IMR-90 (cell line): ENCODE results near the gene GPC5. TPM values are rescaled to one million over a fixed set of nuclear protein-coding genes. Genes with fewer than 3 reads are reported as not detected.

ENCODE experiments used
- ATAC-seq: fragments of 200-7000 bp; cut with Tn5 transposase; 2 replicates; pipeline ENCODE4 v1.9.1; 2020; ENCODE audit warnings: low read depth, mild to moderate bottlenecking, moderate library complexity
- BruUV-seq: library from RNA; stranded (reverse); fragments of 400-500 nt; replicated peaks from 2 replicates; lab custom pipeline; 2021; lab: Mats Ljungman, UMichigan
- CTCF ChIA-PET: fragments of 300-600 bp; formaldehyde crosslinking; extraction: SDS; loops from one replicate; lab custom pipeline; 2021; ENCODE audit warnings: antibody characterized with exemption; lab: Yijun Ruan, JAX
- POLR2A ChIA-PET: fragments of 300-600 bp; sonication (Branson Sonifier 250); formaldehyde crosslinking; loops from one replicate; lab custom pipeline; 2022; ENCODE audit warnings: antibody characterized with exemption; ENCODE audit not compliant: unreplicated experiment; lab: Charles Lee
- DNase-seq: peaks from one replicate; pipeline ENCODE4 v3.0.0; 2013
- H2AFZ ChIP-seq: replicated peaks from 2 replicates; pipeline ENCODE3; 2013; ENCODE audit warnings: low read length, mild to moderate bottlenecking; ENCODE audit not compliant: poor library complexity
- H2AK5ac ChIP-seq: 2 replicates; pipeline ENCODE4 v1.6.1; 2013; ENCODE audit warnings: low read depth, low read length, inconsistent platforms
- H2AK9ac ChIP-seq: replicated peaks from 2 replicates; pipeline ENCODE3; 2013; ENCODE audit warnings: mild to moderate bottlenecking, low read depth, low read length, moderate library complexity; ENCODE audit not compliant: poor library complexity
- H2BK120ac ChIP-seq: 2 replicates; pipeline ENCODE4 v1.6.1; 2013; ENCODE audit warnings: low read depth, low read length, inconsistent platforms
- H2BK15ac ChIP-seq: 3 replicates; pipeline ENCODE4 v1.6.1; 2013; ENCODE audit warnings: low read depth, low read length, inconsistent platforms
- H2BK20ac ChIP-seq: 2 replicates; pipeline ENCODE4 v1.6.1; 2013; ENCODE audit warnings: low read depth, mild to moderate bottlenecking, inconsistent platforms, low read length, moderate library complexity
- H2BK5ac ChIP-seq: 2 replicates; pipeline ENCODE4 v1.6.1; 2013; ENCODE audit warnings: mild to moderate bottlenecking, low read depth, low read length, inconsistent platforms; ENCODE audit not compliant: poor library complexity, severe bottlenecking
- H3K14ac ChIP-seq: replicated peaks from 2 replicates; pipeline ENCODE4 v1.6.1; 2013; ENCODE audit warnings: low read depth, low read length, inconsistent platforms
- H3K18ac ChIP-seq: 2 replicates; pipeline ENCODE4 v1.6.1; 2013; ENCODE audit warnings: low read depth, low read length, control low read depth
- H3K23ac ChIP-seq: 2 replicates; pipeline ENCODE4 v1.6.1; 2013; ENCODE audit warnings: low read depth, low read length, inconsistent platforms
- H3K27ac ChIP-seq: 2 replicates; pipeline ENCODE4 v1.5.1; 2013; ENCODE audit warnings: mild to moderate bottlenecking, control low read depth, low read length; ENCODE audit not compliant: insufficient read depth
- H3K27me3 ChIP-seq: 2 replicates; pipeline ENCODE4 v1.6.1; 2013; ENCODE audit warnings: low read length; ENCODE audit not compliant: control insufficient read depth, insufficient read depth
- H3K36me3 ChIP-seq: 2 replicates; pipeline ENCODE4 v1.6.1; 2013; ENCODE audit warnings: low read length, mixed read lengths; ENCODE audit not compliant: control insufficient read depth, insufficient read depth
- H3K4ac ChIP-seq: 2 replicates; pipeline ENCODE4 v1.6.1; 2013; ENCODE audit warnings: low read depth, low read length, inconsistent platforms
- H3K4me1 ChIP-seq: 2 replicates; pipeline ENCODE4 v1.6.1; 2013; ENCODE audit warnings: low read length, mixed read lengths; ENCODE audit not compliant: control insufficient read depth, insufficient read depth
- H3K4me2 ChIP-seq: 2 replicates; pipeline ENCODE4 v1.6.1; 2013; ENCODE audit warnings: low read depth, mild to moderate bottlenecking, control low read depth, low read length, moderate library complexity
- H3K4me3 ChIP-seq: 2 replicates; pipeline ENCODE4 v1.5.1; 2013; ENCODE audit warnings: low read depth, mild to moderate bottlenecking, control low read depth, low read length, moderate library complexity; ENCODE audit not compliant: insufficient read depth
- H3K56ac ChIP-seq: 2 replicates; pipeline ENCODE4 v1.6.1; 2013; ENCODE audit warnings: low read length, inconsistent platforms; ENCODE audit not compliant: insufficient read depth; ENCODE audit errors: extremely low read depth
- H3K79me1 ChIP-seq, 2 experiments: 2 replicates each; pipeline ENCODE4 v1.6.1; 2013; ENCODE audit warnings: low read length in 2 of 2, inconsistent platforms in 1 of 2, low read depth in 1 of 2
- H3K9ac ChIP-seq: 2 replicates; pipeline ENCODE4 v1.6.1; 2013; ENCODE audit warnings: low read depth, low read length, control low read depth
- H3K9me1 ChIP-seq: 2 replicates; pipeline ENCODE4 v1.6.1; 2013; ENCODE audit warnings: low read length, inconsistent platforms; ENCODE audit not compliant: insufficient read depth
- H3K9me3 ChIP-seq: 2 replicates; pipeline ENCODE4 v1.6.1; 2013; ENCODE audit warnings: low read length; ENCODE audit not compliant: control insufficient read depth, insufficient read depth
- H4K20me1 ChIP-seq: 2 replicates; pipeline ENCODE4 v1.6.1; 2013; ENCODE audit warnings: low read length, inconsistent platforms; ENCODE audit not compliant: insufficient read depth
- H4K5ac ChIP-seq: 2 replicates; pipeline ENCODE4 v1.6.1; 2013; ENCODE audit warnings: mild to moderate bottlenecking, low read depth, low read length, control low read depth
- H4K8ac ChIP-seq, 2 experiments: 2 replicates each; pipeline ENCODE4 v1.6.1; 2013; ENCODE audit warnings: low read depth in 2 of 2, low read length in 2 of 2, control low read depth in 1 of 2, inconsistent platforms in 1 of 2
- H4K91ac ChIP-seq: 2 replicates; pipeline ENCODE4 v1.6.1; 2013; ENCODE audit warnings: low read depth, low read length, inconsistent platforms; ENCODE audit not compliant: insufficient read depth
- CTCF ChIP-seq: conservative IDR thresholded peaks from 2 replicates; pipeline ENCODE4 v1.5.1; 2012; ENCODE audit warnings: mild to moderate bottlenecking, low read depth, low read length, improper control_type of control experiment
- MXI1 ChIP-seq: IDR thresholded peaks from 2 replicates; pipeline ENCODE4 v1.6.1; 2012; ENCODE audit warnings: low read depth, mild to moderate bottlenecking, low read length, moderate library complexity, borderline replicate concordance
- RFX5 ChIP-seq: IDR thresholded peaks from 2 replicates; pipeline ENCODE4 v1.8.0; 2012; ENCODE audit warnings: low read depth, mild to moderate bottlenecking, low read length, moderate library complexity
- WGBS, 2 experiments: methylation state at CpG; one replicate each; pipeline versions ENCODE4 v1.1.5 to v1.1.7; 2013; ENCODE audit warnings: missing lambda C conversion rate in 2 of 2; ENCODE audit not compliant: insufficient read length in 1 of 2; ENCODE audit errors: extremely low coverage in 2 of 2; 5-methylcytosine and 5-hydroxymethylcytosine counted together
- dilution Hi-C: fragments of 300-500 bp; cut with HindIII; formaldehyde crosslinking; loops from one replicate; pipeline ENCODE4 v1.14.3; 2018; ENCODE audit warnings: low sequenced_read_pairs; ENCODE audit not compliant: unreplicated experiment
- in situ Hi-C: fragments of 300-500 bp; cut with MboI; formaldehyde crosslinking; loops from 3 replicates; pipeline ENCODE4 v1.14.3; 2019; ENCODE audit warnings: low sequenced_read_pairs, inconsistent platforms, mixed read lengths
- intact Hi-C: fragments of 100-400 bp; cut with micrococcal nuclease; formaldehyde crosslinking; loops from 2 replicates; pipeline ENCODE4 v1.10.0; 2022
- polyA plus RNA-seq, 3 experiments: library from polyadenylated mRNA; depleted of rRNA; stranded (reverse); fragments of >200 nt; gene quantifications; 2 replicates each; pipeline ENCODE4 v1.2.3, GENCODE V29; 2012; ENCODE audit warnings: low replicate concordance in 1 of 3
- total RNA-seq: library from RNA; depleted of rRNA; stranded (reverse); fragments of >200 nt; gene quantifications from 2 replicates; pipeline ENCODE4 v1.2.3, GENCODE V29; 2012

The GPC5 gene
- total and polyA plus RNA-seq, 2 of the 4 experiments (the other 2 are of a cell fraction): 0.94 to 1.8 TPM

GRCh38 chr13:92126399-92126798, 728.0 kb downstream of the GPC5 start:
- Histone ChIP-seq H3K36me3 (no peaks in the 10 kb centered on the region), H2BK5ac (no peak overlapping the region), H4K8ac (no peak overlapping the region), H2BK20ac (no peak overlapping the region), H3K4me3 (no peak overlapping the region), H2BK120ac (no peak overlapping the region), H4K20me1 (no peaks in the 10 kb centered on the region), H3K9me3 (no peaks in the 10 kb centered on the region; the same call in 1 of the 2 replicates), H4K5ac (no peak overlapping the region), H2BK15ac (no peak overlapping the region), H3K14ac (no peak overlapping the region), H3K56ac (no peak overlapping the region), H3K18ac (no peak overlapping the region), H2AK9ac (no peak overlapping the region), H2AK5ac (no peak overlapping the region), H3K4ac (no peak overlapping the region), H3K27me3 (no peaks in the 10 kb centered on the region), H3K4me1 (no peaks in the 10 kb centered on the region), H2AFZ (no peak overlapping the region), H3K4me2 (no peak overlapping the region), H3K23ac (no peak overlapping the region), H4K91ac (no peak overlapping the region), H3K27ac (no peak overlapping the region), H3K9me1 (no peaks in the 10 kb centered on the region), H3K79me1 (no peaks in the 10 kb centered on the region), H3K9ac (no peak overlapping the region)
- BruUV-seq: no TSS peak
- WGBS, 2 experiments: 81% methylated on average over 2 of the region's 2 CpGs; no CpG with 5 or more reads in 1 of the 2 experiments
- ChIA-PET POLR2A (no interaction called here), CTCF (no interaction called here)
- intact Hi-C loops (no loop called here), in situ Hi-C loops (no loop called here), dilution Hi-C loops (no loop called here)
- ATAC-seq (no peak), DNase-seq (no peak)
- TF ChIP-seq CTCF (no peak), MXI1 (no peak), RFX5 (no peak)
